ENCODE results near the gene PTCD3.

GRCh38 chr2:86105969-86106945, at the start of gene PTCD3:
- TF ChIP-seq CTCF (conservative IDR thresholded peaks at IDR 0.05; ENCODE audit: low read length), result no peak
- no peak for TF ChIP-seq EZH2phosphoT487 (IDR thresholded peaks at IDR 0.05; ENCODE audit: borderline replicate concordance)

Measured in Loucy (cell line).